Mucosa of stomach (tissue), 1 donor: Measurements from ENCODE around the gene LGR6.
A peak's percentile ranks its signal among the peaks of the same experiment; 100 is the strongest.

Source experiments
- H3K27me3 ChIP-seq: one replicate; pipeline ENCODE4 v1.7.0; 2013; ENCODE audit warnings: mild to moderate bottlenecking, low read length; ENCODE audit not compliant: control insufficient read depth, insufficient read depth
- H3K36me3 ChIP-seq: one replicate; pipeline ENCODE4 v1.7.0; 2013; ENCODE audit warnings: low read length; ENCODE audit not compliant: control insufficient read depth, insufficient read depth
- H3K4me1 ChIP-seq: one replicate; pipeline ENCODE4 v1.7.0; 2013; ENCODE audit warnings: mild to moderate bottlenecking, low read length; ENCODE audit not compliant: control insufficient read depth, insufficient read depth
- H3K4me3 ChIP-seq: one replicate; pipeline ENCODE4 v1.7.0; 2013; ENCODE audit warnings: low read length
- H3K9ac ChIP-seq: one replicate; pipeline ENCODE4 v1.7.0; 2013; ENCODE audit warnings: mild to moderate bottlenecking, low read length, moderate library complexity
- H3K9me3 ChIP-seq: one replicate; pipeline ENCODE4 v1.7.0; 2013; ENCODE audit warnings: mild to moderate bottlenecking, low read length, moderate library complexity; ENCODE audit not compliant: control insufficient read depth
- donor health status: Pancreatic carcinoma.

Gene LGR6

DNA sequence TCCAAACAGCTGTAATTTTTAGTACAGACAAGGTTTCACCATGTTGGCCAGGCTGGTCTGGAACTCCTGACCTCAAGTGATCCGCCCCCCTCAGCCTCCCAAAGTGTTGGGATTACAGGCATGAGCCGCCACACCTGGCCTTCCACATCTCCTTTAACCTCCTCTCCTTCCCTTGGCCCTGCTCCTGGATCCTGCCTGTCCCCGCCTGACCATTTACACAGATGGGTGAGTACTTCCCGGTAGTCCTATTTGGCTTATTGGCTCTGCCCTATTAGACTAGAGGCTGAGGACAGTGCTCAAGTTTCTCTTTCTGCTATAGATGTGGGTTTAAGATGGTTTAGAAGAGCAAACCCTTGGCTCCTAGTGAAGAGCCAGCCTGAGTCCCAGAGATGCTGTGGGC, 40.3 kb upstream of the LGR6 start:
- H3K4me3 ChIP-seq, result no peak overlapping the region
- H3K36me3 ChIP-seq, result no peaks in the 10 kb centered on the region
- peaks cover 5% of the 10 kb centered on the region for H3K27me3 ChIP-seq
- H3K4me1 ChIP-seq, result peaks cover 9% of the 10 kb centered on the region
- no peak overlapping the region for H3K9ac ChIP-seq
- H3K9me3 ChIP-seq, result no peaks in the 10 kb centered on the region

DNA sequence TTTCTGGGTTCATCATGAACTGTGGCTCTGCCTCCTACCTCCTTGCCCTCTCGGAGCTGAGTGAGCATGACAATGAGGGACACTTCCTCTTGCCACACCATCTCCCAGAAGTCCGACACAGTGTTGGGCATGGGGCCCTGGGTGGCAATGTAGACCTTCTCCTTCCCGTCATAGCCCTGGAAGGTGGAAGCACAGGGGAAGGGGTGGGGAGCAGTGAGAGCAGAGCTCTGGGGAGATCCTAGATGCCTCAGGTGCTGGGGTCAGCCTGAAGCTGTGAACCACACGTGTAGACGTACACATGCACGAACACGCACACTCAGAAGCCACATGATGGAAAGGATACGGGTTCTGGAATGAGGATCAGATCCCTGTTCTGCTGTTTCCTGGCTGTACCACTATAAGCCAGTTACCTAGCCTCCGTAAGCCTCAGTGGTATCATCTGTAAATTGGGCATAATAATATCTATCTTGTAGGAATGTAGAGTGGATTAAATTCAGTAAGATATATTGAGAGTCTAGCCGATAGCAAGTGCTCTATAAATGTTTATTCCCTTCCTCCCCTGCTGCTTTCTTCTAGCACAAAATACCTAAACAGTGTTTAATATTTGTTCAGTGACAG, 39.3 kb upstream of the LGR6 start:
- H3K9ac ChIP-seq, result peak overlapping the region; percentile 29
- H3K36me3 ChIP-seq, result no peaks in the 10 kb centered on the region
- H3K9me3 ChIP-seq, result no peaks in the 10 kb centered on the region
- peaks cover 5% of the 10 kb centered on the region for H3K27me3 ChIP-seq
- peaks cover 9% of the 10 kb centered on the region for H3K4me1 ChIP-seq
- H3K4me3 ChIP-seq, result no peak overlapping the region

DNA sequence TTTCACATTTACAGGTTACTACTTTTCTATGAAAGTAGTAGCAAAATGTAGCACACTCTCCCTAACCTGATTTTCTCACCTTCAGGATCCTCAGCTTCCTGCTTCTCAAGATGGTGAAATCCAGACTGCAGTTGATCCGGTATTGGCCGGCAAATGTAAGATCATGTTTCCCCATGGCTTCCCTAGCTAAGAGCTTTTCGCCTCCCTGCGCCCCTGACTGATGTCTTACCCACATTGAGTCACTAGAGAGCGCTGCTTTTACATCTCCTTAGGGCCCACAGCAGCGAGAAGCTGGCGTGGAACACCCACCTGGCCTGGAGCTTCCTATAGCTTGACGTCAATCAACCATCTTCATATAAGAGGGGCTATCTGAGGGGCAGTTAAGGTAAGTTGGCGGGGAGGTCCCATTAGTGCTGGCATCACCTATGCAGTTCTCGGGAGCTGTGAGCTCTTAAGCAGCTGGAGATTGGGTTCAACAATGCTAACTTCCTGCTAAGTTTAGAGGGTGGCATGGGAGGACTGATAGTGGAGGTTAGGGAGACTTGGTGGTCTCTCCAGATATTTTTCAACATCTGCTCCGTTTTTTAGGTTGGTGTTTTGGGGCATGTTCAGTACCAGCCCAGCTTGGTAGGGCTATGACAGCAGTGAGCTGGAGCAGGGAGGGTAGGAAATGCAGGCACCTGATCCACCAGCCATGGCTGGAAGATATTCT, 38.7 kb upstream of the LGR6 start:
- no peaks in the 10 kb centered on the region for H3K9me3 ChIP-seq
- H3K36me3 ChIP-seq, result no peaks in the 10 kb centered on the region
- no peak overlapping the region for H3K4me3 ChIP-seq
- H3K4me1 ChIP-seq, result peaks cover 9% of the 10 kb centered on the region
- H3K9ac ChIP-seq, result peak overlapping the region; percentile 29
- H3K27me3 ChIP-seq, result peaks cover 5% of the 10 kb centered on the region

DNA sequence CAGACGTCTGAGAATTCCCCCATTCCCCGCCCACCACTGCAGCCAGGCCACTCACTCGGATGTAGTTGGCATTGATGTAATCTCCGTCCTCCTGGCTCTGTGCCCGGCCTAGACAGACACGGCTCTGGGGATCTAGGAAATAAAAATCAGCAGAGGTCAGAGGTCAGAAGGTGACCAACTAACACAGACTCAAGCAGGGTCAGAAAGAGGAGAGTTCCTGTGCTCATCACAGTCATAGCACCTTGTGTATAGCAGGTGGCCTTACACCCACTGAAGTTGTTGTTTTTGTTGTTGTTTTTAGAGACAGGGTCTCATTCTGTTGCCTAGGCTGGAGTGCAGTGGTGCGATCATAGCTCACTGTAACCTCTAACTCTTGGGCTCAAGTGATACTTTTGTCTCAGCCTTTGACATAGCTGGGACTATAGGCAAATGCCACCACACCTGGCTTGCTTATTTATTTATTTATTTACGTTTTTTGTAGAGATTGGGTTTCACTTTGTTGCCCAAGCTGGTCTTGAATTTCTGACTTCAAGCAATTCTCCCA, 38.0 kb upstream of the LGR6 start:
- no peaks in the 10 kb centered on the region for H3K36me3 ChIP-seq
- H3K4me1 ChIP-seq, result peaks cover 9% of the 10 kb centered on the region
- H3K9me3 ChIP-seq, result no peaks in the 10 kb centered on the region
- H3K9ac ChIP-seq, result peak overlapping the region; percentile 16
- H3K27me3 ChIP-seq, result peaks cover 8% of the 10 kb centered on the region
- no peak overlapping the region for H3K4me3 ChIP-seq

DNA sequence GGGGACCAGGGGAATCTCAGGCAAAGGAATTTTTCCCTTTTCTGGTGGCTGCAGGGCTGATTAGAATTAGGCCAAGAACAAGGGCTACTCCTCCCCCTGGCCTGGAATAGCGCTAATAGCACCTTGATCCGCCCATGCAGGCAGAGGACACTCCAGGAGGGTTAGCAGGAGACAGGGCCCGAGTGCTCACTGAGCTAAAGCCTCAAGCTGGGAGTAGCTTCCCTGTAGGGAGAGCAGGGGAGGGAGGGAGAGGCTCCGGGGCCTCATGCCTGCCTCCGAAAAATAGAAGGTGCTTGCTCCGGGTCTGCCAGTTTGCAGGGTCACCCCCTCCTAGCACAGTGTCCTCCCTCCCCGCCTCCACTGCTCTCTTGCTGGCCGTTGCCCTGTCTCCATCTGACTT, 37.0 kb upstream of the LGR6 start:
- Histone ChIP-seq H3K36me3 (no peaks in the 10 kb centered on the region), H3K27me3 (peaks cover 8% of the 10 kb centered on the region), H3K4me1 (peaks cover 9% of the 10 kb centered on the region), H3K9ac (no peak overlapping the region), H3K4me3 (no peak overlapping the region), H3K9me3 (no peaks in the 10 kb centered on the region)

DNA sequence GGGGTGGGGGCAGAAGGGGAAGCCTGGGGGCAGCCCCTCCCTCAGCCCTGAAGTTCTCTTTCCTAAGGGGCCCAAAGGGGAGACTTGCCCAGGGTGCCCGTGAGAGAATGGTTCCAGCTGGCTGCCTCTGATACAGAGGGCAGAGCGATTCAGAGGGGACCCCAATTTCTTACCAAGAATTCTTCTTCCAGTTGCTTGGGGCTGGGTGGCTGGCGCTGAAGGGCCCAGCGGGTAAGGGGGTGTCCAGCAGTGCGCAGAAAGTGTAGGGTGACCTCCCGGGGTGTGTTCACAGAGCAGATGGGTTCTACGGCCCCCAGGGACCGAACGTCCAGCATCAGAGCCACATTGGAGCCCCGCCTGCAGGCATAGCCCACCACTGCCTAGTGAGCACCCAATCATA, 35.7 kb upstream of the LGR6 start:
- H3K9me3 ChIP-seq, result no peaks in the 10 kb centered on the region
- H3K27me3 ChIP-seq, result peaks cover 8% of the 10 kb centered on the region
- H3K4me3 ChIP-seq, result no peak overlapping the region
- no peak overlapping the region for H3K9ac ChIP-seq
- H3K36me3 ChIP-seq, result no peaks in the 10 kb centered on the region
- peaks cover 9% of the 10 kb centered on the region for H3K4me1 ChIP-seq

DNA sequence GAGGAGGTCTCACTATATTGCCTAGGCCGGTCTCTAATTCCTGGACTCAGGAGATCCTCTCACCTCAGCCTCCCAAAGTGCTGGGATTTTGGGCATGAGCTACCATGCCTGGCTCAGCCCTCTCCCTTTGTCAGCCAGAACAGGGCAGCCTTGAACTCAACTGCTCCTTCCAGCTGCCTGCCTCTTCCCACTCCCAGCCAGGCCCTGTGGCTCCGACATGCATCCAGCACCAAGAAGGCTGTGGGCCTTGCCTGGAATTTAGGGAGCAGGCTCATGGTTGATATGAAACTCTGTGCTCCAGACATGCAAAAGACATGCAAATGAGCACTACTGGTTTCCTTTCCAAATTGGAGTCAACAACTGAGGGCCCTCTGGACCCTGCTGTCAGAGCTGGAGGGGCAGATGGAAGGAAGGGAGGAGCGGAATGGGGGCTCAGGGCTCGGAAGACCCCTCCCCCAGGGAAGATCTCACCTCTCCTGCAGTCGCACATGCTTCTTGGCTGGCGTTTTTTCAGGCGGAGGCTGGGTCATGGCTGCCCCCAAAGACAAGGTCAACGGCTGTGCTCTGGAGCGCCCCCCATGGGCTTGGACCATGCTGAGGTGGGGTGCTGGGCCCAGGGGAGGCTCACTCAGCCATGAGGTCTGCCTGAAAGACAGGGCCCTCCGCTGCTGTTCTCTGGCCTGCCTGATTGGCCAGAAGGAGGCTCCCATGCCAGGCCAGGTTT, 34.6 kb upstream of the LGR6 start:
- Histone ChIP-seq H3K9me3 (no peaks in the 10 kb centered on the region), H3K4me1 (peaks cover 13% of the 10 kb centered on the region), H3K9ac (peak overlapping the region; percentile 22), H3K27me3 (peaks cover 8% of the 10 kb centered on the region), H3K4me3 (no peak overlapping the region), H3K36me3 (no peaks in the 10 kb centered on the region)

DNA sequence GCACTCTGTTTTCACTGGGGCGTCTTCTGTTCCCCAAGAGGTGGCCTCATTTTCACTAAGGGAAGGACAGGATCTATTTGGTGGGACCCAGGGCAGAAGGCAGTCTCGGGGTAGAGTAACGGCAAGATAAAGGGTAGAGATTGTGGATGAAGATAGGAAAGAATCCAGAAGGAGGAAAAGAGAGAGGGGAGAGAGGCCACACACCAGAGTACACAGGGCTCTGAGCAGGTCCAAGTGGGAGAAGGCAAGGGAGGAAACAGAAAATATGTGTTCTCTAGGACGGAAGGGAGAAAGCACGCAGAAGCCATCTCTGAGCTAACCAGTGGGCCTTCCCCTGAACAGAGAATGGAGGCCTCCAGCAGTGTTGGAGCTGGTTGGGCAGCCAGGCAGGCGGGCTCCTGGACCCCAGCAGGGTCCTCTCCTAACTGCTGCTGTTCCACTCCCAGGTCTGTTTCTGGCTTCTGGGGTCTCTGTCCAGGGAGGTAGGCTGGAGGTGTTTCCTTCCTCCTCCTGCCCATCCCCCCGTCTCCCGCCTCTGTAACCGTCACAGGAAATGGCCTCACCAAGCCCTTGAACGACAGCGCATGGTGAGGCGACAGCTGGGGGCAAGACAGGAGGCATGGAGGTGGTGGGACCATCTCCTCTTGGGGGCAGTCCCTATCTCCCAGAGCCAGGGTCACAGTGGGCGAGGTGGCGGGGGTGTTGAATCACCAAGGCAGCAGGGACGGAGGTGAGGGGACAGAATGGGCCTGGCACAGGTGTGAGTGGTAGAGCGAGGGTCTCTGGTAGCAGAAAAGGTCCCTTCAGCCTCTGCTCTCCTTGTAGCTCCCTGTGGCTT, 33.8 kb upstream of the LGR6 start:
- H3K4me1 ChIP-seq, result peaks cover 11% of the 10 kb centered on the region
- no peaks in the 10 kb centered on the region for H3K36me3 ChIP-seq
- H3K4me3 ChIP-seq, result no peak overlapping the region
- H3K27me3 ChIP-seq, result peaks cover 8% of the 10 kb centered on the region
- H3K9me3 ChIP-seq, result no peaks in the 10 kb centered on the region
- H3K9ac ChIP-seq, result peak overlapping the region; percentile 64

DNA sequence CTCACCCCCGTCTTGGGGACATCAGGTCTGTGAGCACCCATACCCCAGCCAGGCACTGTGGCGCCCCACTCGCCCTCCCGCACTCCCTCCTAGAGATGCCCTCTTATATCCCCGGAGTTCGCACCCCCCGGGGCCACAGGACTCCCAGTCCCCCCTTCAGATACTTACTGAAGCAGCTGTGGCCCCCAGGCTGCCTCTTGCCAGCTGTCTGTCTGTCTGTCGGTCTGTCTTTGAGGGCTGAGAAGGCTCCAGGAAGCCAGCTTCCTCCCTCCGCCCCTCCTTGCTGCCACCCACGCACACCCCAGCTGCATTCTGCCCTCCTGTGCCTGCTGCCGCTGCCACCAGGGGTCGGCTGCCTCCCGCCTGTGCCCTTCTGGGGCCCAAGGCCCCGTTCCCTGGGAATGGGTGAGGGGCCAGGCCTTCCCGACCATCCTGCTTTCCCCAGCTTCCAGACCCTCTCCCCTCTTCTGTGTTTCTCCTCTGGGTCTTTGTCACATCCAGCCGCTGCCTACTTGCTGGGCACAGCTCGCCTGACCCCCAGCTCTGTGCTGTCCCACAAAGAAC, 33.1 kb upstream of the LGR6 start, which contains the start of gene PTPN7:
Gene PTPN7, minus strand, starts transcription at position 226 of the 564 bp plus-strand sequence. CDS start 1,200 bp downstream, outside the sequence.
- H3K36me3 ChIP-seq, result no peaks in the 10 kb centered on the region
- H3K9ac ChIP-seq, result peak within 1 kb of the TSS; percentile 64
- H3K4me1 ChIP-seq, result peaks cover 4% of the 10 kb centered on the region
- no peaks in the 10 kb centered on the region for H3K9me3 ChIP-seq
- peaks cover 4% of the 10 kb centered on the region for H3K27me3 ChIP-seq
- no peak within 1 kb of the TSS for H3K4me3 ChIP-seq

DNA sequence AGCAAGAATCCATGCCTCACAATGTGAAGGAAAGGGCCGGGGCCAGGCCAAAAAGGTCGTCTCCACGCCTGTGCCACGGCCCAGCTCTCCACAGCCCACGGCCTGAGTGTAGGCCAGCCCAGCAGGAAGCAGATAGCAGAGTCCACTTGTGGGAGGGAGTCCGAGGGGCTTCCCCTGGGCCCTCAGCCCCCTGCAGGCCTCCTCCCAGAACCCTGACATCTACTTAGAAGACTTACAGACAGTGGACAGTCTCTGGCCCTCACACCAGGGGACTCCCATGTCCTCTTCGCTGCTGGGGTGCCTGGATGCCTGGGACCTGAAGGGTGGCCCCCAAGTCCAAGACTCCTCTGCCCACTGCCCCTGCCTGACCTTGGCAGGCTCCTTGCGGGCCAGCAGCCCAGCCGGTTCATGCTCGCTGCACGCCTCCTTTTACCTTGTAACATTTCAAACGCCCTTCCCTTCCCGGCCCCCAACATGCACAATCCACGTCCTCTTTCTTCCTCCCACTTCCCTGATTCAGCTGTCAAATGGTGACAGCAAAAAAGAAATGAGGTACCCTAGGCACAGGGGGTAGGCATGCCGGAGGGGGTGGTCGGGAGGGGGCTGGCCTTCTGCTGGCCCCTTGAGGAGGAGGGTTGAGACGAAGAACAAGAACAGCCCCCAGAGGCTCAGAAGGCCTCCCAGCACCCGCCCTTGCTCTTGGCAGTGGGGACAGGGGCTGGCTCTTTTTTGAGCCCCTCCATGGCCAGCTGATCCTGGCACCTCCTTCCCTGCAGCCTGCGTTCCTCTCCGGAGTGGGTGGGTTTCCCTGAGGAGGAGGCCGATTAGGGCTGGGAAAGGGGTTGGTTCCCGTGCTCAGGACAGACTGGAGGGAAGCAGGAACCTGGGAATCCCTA, 32.2 kb upstream of the LGR6 start:
- Histone ChIP-seq H3K27me3 (peaks cover 4% of the 10 kb centered on the region), H3K4me1 (peaks cover 4% of the 10 kb centered on the region), H3K9me3 (no peaks in the 10 kb centered on the region), H3K36me3 (no peaks in the 10 kb centered on the region), H3K4me3 (no peak overlapping the region), H3K9ac (peak overlapping the region; percentile 37)
